Sigmoid colon (tissue), 7 donors: Measurements from ENCODE around the gene UPK3A. TPM values are rescaled to one million over a fixed set of nuclear protein-coding genes. Genes with fewer than 3 reads are reported as not detected.

Experiments used
- DNase-seq: peaks from one replicate; pipeline ENCODE4 v3.0.0-alpha.2; 2019
- H3K27ac ChIP-seq, 4 donors: fragments of 200-600 bp; sonication (generic); one replicate each; pipeline ENCODE4 v1.5.1; 2016 to 2019; ENCODE audit warnings: mild to moderate bottlenecking in 1 of 4
- H3K27me3 ChIP-seq, 3 donors: fragments of 200-600 bp; sonication (generic); one replicate each; pipeline ENCODE4 v1.5.1; 2019; ENCODE audit warnings: mild to moderate bottlenecking in 1 of 3
- H3K36me3 ChIP-seq, 4 donors: fragments of 200-600 bp; sonication (generic); one replicate each; pipeline ENCODE4 v1.5.1; 2016 to 2019
- H3K4me1 ChIP-seq, 4 donors: fragments of 200-600 bp; sonication (generic); one replicate each; pipeline ENCODE4 v1.5.1; 2017 to 2019
- H3K4me3 ChIP-seq, 4 donors: fragments of 200-600 bp; sonication (generic); one replicate each; pipeline ENCODE4 v1.5.1; 2017 to 2019; ENCODE audit warnings: mild to moderate bottlenecking in 2 of 4, moderate library complexity in 1 of 4
- H3K9me3 ChIP-seq, 4 donors: fragments of 200-600 bp in 3 of 4; sonication (generic) in 3 of 4; one replicate each; pipeline versions ENCODE4 v1.5.1 to v1.6.1; 2013 to 2019
- CTCF ChIP-seq, 4 experiments: fragments of 450-650 bp in 3 of 4; fragments of 200-600 bp in 1 of 4; IDR thresholded peaks; one replicate each; pipeline ENCODE4 v1.5.1; 2016 to 2019; ENCODE audit warnings: antibody characterized with exemption in 4 of 4, mild to moderate bottlenecking in 3 of 4, moderate library complexity in 2 of 4
- EP300 ChIP-seq, 4 donors: sonication (generic); formaldehyde crosslinking; IDR thresholded peaks; one replicate each; pipeline ENCODE4 v1.6.1; 2017; ENCODE audit warnings: antibody characterized with exemption in 4 of 4
- POLR2A ChIP-seq, 2 donors: fragments of 450-650 bp; IDR thresholded peaks; one replicate each; pipeline ENCODE4 v1.6.1; 2016; ENCODE audit warnings: antibody characterized with exemption in 2 of 2, mild to moderate bottlenecking in 2 of 2, moderate library complexity in 2 of 2
- POLR2AphosphoS5 ChIP-seq, 4 donors: sonication (generic); formaldehyde crosslinking; IDR thresholded peaks; one replicate each; pipeline ENCODE4 v1.6.1; 2017; ENCODE audit warnings: antibody characterized with exemption in 4 of 4
- WGBS, 2 donors: extraction: QIAGEN DNeasy Blood & Tissue Kit; methylation state at CpG; one replicate each; pipeline ENCODE4 v1.1.7; 2013; 5-methylcytosine and 5-hydroxymethylcytosine counted together
- intact Hi-C: fragments of 100-400 bp; cut with DNase I; formaldehyde crosslinking; loops from one replicate; pipeline ENCODE4 v1.15.1; 2023
- polyA plus RNA-seq, 3 donors: library from polyadenylated mRNA; stranded (reverse); fragments of 200-250 nt; gene quantifications; one replicate each; pipeline ENCODE4 v1.2.3, GENCODE V29; 2013
- total RNA-seq, 4 donors: library from RNA; depleted of rRNA; stranded (reverse); fragments of >200 nt; gene quantifications; one replicate each; pipeline ENCODE4 v1.1.0, GENCODE V29; 2016
- donor health status: healthy with polysubstance abuse.
- donor health status: Bipolar disorder and iron deficiency.
- donor health status: healthy.

UPK3A gene
- total and polyA plus RNA-seq, 7 donors, result 0.98 TPM; not detected in 6

- H3K27me3 ChIP-seq, result no peaks in the 10 kb centered on the region
- H3K4me3 ChIP-seq, result peak overlapping the region in 1 of 4 donors; percentile 11
- peaks cover under 1 to 6% (median 4%) of the 10 kb centered on the region in 4 donors for H3K36me3 ChIP-seq
- peaks cover 0 to 32% (median 28%) of the 10 kb centered on the region in 4 donors for H3K4me1 ChIP-seq
- intact Hi-C loops, result loop anchor here (5.0 kb wide), 1 partner anchor 235 kb away; no protein-coding TSS in a partner anchor
- H3K9me3 ChIP-seq, result no peaks in the 10 kb centered on the region
- TF ChIP-seq POLR2AphosphoS5 (IDR thresholded peaks at IDR 0.05), result peak in 1 of 4 donors; percentile 27
- no peak for TF ChIP-seq EP300 (IDR thresholded peaks at IDR 0.05)
- TF ChIP-seq CTCF (IDR thresholded peaks at IDR 0.05), result peak; percentile 33 to 68 (median 40)
- WGBS, 2 donors, result 21 to 50% methylated on average over 19 of the region's 19 CpGs
- DNase-seq, result peak; percentile 84
- H3K27ac ChIP-seq, result peak overlapping the region; percentile 81 to 92 (median 90)
Observed at GRCh38 chr22:45317551-45318167, 32.9 kb downstream of the UPK3A start.

GRCh38 chr22:45318168-45318557, 33.4 kb downstream of the UPK3A start:
- peak overlapping the region in 2 of 4 donors; percentile 2 to 11 for H3K4me3 ChIP-seq
- H3K4me1 ChIP-seq, result peaks cover 0 to 32% (median 28%) of the 10 kb centered on the region in 4 donors
- WGBS, 2 donors, result 9 to 13% methylated on average over 8 of the region's 8 CpGs
- H3K9me3 ChIP-seq, result no peaks in the 10 kb centered on the region
- H3K27me3 ChIP-seq, result no peaks in the 10 kb centered on the region
- intact Hi-C loops, result loop anchor here (5.0 kb wide), 1 partner anchor 234 kb away; no protein-coding TSS in a partner anchor
- H3K36me3 ChIP-seq, result peaks cover 5 to 11% (median 9%) of the 10 kb centered on the region in 4 donors
- peak overlapping the region; percentile 81 to 92 (median 90) for H3K27ac ChIP-seq
- DNase-seq, result peak; percentile 94
- TF ChIP-seq POLR2A (IDR thresholded peaks at IDR 0.05) (no peak), EP300 (IDR thresholded peaks at IDR 0.05) (peak in 1 of 4 donors; percentile 27)

- Histone ChIP-seq H3K27ac (peak overlapping the region; percentile 81 to 92 (median 90)), H3K4me3 (peak overlapping the region in 1 of 4 donors; percentile 2), H3K27me3 (no peaks in the 10 kb centered on the region), H3K36me3 (peaks cover 11 to 15% (median 15%) of the 10 kb centered on the region in 4 donors), H3K9me3 (no peaks in the 10 kb centered on the region), H3K4me1 (peaks cover 0 to 32% (median 28%) of the 10 kb centered on the region in 4 donors)
- TF ChIP-seq POLR2AphosphoS5 (IDR thresholded peaks at IDR 0.05) (no peak), POLR2A (IDR thresholded peaks at IDR 0.05) (no peak)
- intact Hi-C loops, result loop anchor here (5.0 kb wide), 1 partner anchor 234 kb away; no protein-coding TSS in a partner anchor
- 49 to 64% methylated on average over 12 of the region's 12 CpGs for WGBS, 2 donors
- no peak for DNase-seq
Observed at GRCh38 chr22:45318558-45319323, 34.0 kb downstream of the UPK3A start.

- Histone ChIP-seq H3K4me3 (no peak overlapping the region), H3K4me1 (peaks cover 0 to 32% (median 28%) of the 10 kb centered on the region in 4 donors), H3K27ac (peak overlapping the region; percentile 81 to 92 (median 90)), H3K9me3 (no peaks in the 10 kb centered on the region), H3K36me3 (peaks cover 16 to 21% (median 20%) of the 10 kb centered on the region in 4 donors), H3K27me3 (no peaks in the 10 kb centered on the region)
- WGBS, 2 donors, result 26 to 60% methylated on average over 5 of the region's 5 CpGs
- peak; percentile 85 for DNase-seq
- TF ChIP-seq EP300 (IDR thresholded peaks at IDR 0.05), result no peak
- no peak for TF ChIP-seq POLR2AphosphoS5 (IDR thresholded peaks at IDR 0.05)
- TF ChIP-seq CTCF (IDR thresholded peaks at IDR 0.05), result no peak
- no peak for TF ChIP-seq POLR2A (IDR thresholded peaks at IDR 0.05)
- intact Hi-C loops, result loop anchor here (5.0 kb wide), 1 partner anchor 233 kb away; no protein-coding TSS in a partner anchor
Observed at GRCh38 chr22:45319324-45319685, 34.6 kb downstream of the UPK3A start.

GRCh38 chr22:45320357-45320976, 35.7 kb downstream of the UPK3A start:
- no peak overlapping the region for H3K4me3 ChIP-seq
- intact Hi-C loops, result no loop called here
- no peaks in the 10 kb centered on the region for H3K9me3 ChIP-seq
- peaks cover 0 to 32% (median 28%) of the 10 kb centered on the region in 4 donors for H3K4me1 ChIP-seq
- 83 to 86% methylated on average over 9 of the region's 9 CpGs for WGBS, 2 donors
- no peak for DNase-seq
- no peaks in the 10 kb centered on the region for H3K27me3 ChIP-seq
- no peak for TF ChIP-seq POLR2A (IDR thresholded peaks at IDR 0.05)
- TF ChIP-seq POLR2AphosphoS5 (IDR thresholded peaks at IDR 0.05), result no peak
- no peak for TF ChIP-seq EP300 (IDR thresholded peaks at IDR 0.05)
- TF ChIP-seq CTCF (IDR thresholded peaks at IDR 0.05), result no peak
- H3K36me3 ChIP-seq, result peaks cover 20 to 26% (median 24%) of the 10 kb centered on the region in 4 donors
- peak overlapping the region; percentile 81 to 92 (median 90) for H3K27ac ChIP-seq
